Stimulated activated CD4-positive, alpha-beta T cell treated with anti-CD3 and anti-CD28 coated beads, Interleukin-1b, Interleukin-23, amount 100 ng/mL, for 24 hours (primary cell): ENCODE measurements around the gene PCDHB16.
"Not testable (repeated sequence)": the region's sequence is repeated elsewhere in the genome, so short reads cannot be mapped to it uniquely, and the experiment has no call there.

Experiments
- DNase-seq, 4 experiments: peaks; one replicate each; pipeline ENCODE4 v3.0.0-alpha.2; 2020; ENCODE audit warnings: low read depth in 4 of 4, low spot score in 1 of 4

The PCDHB16 gene

DNA sequence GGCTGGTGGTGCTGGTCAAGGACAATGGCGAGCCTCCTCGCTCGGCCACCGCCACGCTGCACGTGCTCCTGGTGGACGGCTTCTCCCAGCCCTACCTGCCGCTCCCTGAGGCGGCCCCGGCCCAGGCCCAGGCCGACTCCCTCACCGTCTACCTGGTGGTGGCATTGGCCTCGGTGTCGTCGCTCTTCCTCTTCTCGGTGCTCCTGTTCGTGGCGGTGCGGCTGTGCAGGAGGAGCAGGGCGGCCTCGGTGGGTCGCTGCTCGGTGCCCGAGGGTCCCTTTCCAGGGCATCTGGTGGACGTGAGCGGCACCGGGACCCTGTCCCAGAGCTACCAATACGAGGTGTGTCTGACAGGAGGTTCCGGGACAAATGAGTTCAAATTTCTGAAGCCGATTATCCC is 43.2 kb downstream of the PCDHB16 start:
- not testable (repeated sequence) for DNase-seq

DNA sequence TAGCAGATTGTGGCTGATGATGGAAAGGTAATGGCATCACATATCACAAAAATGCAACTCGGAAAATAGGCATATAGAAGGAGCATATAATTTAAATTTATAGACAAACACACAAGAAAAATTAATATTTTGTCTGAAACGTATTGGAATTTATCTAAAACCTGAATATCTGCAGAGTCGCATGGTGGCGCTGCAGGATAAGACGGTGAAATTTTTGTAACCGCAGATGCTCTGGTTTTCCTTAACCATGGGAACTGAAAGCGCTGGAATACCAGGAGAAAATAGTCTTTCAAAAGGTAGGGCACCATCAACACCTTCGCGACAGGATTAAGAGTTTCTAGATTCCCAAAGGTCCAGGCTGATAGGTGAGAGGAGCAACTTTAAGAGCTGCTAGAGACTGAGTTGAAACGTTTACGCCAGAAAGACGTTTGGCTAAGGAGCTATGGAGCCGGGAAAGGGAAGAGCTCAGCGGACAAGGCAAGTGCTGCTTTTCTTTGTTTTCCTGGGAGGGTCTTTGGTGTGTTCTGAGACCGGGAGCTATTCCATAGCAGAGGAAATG is 52.0 kb downstream of the PCDHB16 start:
- no peak for DNase-seq
